Tibial artery (tissue), 4 donors: ENCODE results near the gene PPP1R12C.
A peak's percentile ranks its signal among the peaks of the same experiment; 100 is the strongest.

Experiments
- DNase-seq, 2 donors: peaks; one replicate each; pipeline ENCODE4 v3.0.0-alpha.2; 2019
- H3K27ac ChIP-seq, 2 donors: fragments of 200-600 bp; sonication (generic) in 1 of 2; 1 replicate in 1 of 2; 2 replicates in 1 of 2; pipeline ENCODE4 v1.5.1; 2018 to 2019; ENCODE audit warnings: mild to moderate bottlenecking in 1 of 2
- H3K27me3 ChIP-seq, 2 donors: fragments of 200-600 bp; sonication (generic) in 1 of 2; one replicate each; pipeline versions ENCODE4 v1.5.1 to v1.6.0; 2016 to 2019
- H3K36me3 ChIP-seq, 3 donors: fragments of 200-600 bp; sonication (generic) in 2 of 3; one replicate each; pipeline ENCODE4 v1.5.1; 2016 to 2019; ENCODE audit warnings: mild to moderate bottlenecking in 2 of 3
- H3K4me1 ChIP-seq, 4 donors: fragments of 200-600 bp; sonication (generic) in 2 of 4; 1 replicate in 3 of 4; 2 replicates in 1 of 4; pipeline ENCODE4 v1.5.1; 2016 to 2019
- H3K4me3 ChIP-seq, 2 donors: fragments of 200-600 bp; sonication (generic) in 1 of 2; 1 replicate in 1 of 2; 2 replicates in 1 of 2; pipeline ENCODE4 v1.5.1; 2018 to 2019; ENCODE audit warnings: mild to moderate bottlenecking in 2 of 2
- H3K9me3 ChIP-seq, 3 donors: fragments of 200-600 bp; sonication (generic) in 1 of 3; one replicate each; pipeline ENCODE4 v1.5.1; 2016 to 2019
- CTCF ChIP-seq, 2 experiments: fragments of 200-600 bp in 1 of 2; fragments of 450-650 bp in 1 of 2; IDR thresholded peaks; one replicate each; pipeline ENCODE4 v1.5.1; 2017 to 2019; ENCODE audit warnings: antibody characterized with exemption in 2 of 2, mild to moderate bottlenecking in 1 of 2, moderate library complexity in 1 of 2
- intact Hi-C: fragments of 100-400 bp; cut with DNase I; formaldehyde crosslinking; loops from one replicate; pipeline ENCODE4 v1.15.0; 2023; ENCODE audit warnings: low total_unique reads

Gene PPP1R12C

GRCh38 chr19:55091126-55091910 lies 26.1 kb downstream of the PPP1R12C start:
- Histone ChIP-seq H3K4me1 (peaks cover 0 to 23% (median 20%) of the 10 kb centered on the region in 4 donors), H3K27me3 (peaks cover 0 to 13% of the 10 kb centered on the region in 2 donors), H3K9me3 (no peaks in the 10 kb centered on the region), H3K4me3 (no peak overlapping the region), H3K36me3 (peaks cover 50 to 60% (median 52%) of the 10 kb centered on the region in 3 donors), H3K27ac (no peak overlapping the region)
- no peak for DNase-seq
- intact Hi-C loops: no loop called here
- TF ChIP-seq CTCF (IDR thresholded peaks at IDR 0.05): no peak

- Histone ChIP-seq H3K4me1 (peaks cover 0 to 26% (median 22%) of the 10 kb centered on the region in 4 donors), H3K4me3 (no peak overlapping the region), H3K36me3 (peaks cover 43 to 52% (median 45%) of the 10 kb centered on the region in 3 donors), H3K27me3 (peaks cover 0 to 21% of the 10 kb centered on the region in 2 donors), H3K27ac (no peak overlapping the region), H3K9me3 (no peaks in the 10 kb centered on the region)
- intact Hi-C loops: no loop called here
- no peak for DNase-seq
- no peak for TF ChIP-seq CTCF (IDR thresholded peaks at IDR 0.05)
Measured at GRCh38 chr19:55090564-55090963, 26.9 kb downstream of the PPP1R12C start.

DNA sequence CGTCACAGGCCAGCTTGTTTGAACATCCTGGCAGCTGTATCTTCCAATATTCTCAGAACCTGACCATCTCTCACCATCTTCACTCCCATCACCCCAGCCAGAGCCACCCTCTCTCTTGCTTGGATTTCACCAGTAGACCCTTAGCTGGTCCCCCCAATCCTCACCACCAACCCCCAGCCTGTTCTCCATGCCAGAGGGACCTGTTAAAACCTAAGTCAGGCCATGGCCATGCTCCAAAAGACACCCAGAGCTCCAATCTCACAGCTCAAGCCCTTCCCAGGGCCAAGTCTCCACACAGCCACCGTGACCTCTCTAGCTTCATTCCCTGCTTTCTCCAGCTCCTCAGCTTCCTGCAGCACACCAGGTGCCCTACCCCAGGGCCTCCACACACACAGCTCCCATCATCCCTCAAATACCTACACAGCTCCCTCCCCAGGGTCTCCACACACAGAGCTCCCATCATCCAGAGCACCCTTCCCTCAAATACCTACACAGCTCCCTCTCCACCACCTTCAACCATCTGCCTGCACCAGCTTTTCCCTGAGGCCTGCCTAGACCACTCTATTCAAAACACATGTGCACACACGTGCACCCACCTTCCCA lies 28.0 kb downstream of the PPP1R12C start:
- H3K9me3 ChIP-seq: no peaks in the 10 kb centered on the region
- DNase-seq: no peak
- intact Hi-C loops: no loop called here
- no peak overlapping the region for H3K4me3 ChIP-seq
- H3K27me3 ChIP-seq: peaks cover 0 to 32% of the 10 kb centered on the region in 2 donors
- H3K36me3 ChIP-seq: peaks cover 32 to 41% (median 34%) of the 10 kb centered on the region in 3 donors
- no peak for TF ChIP-seq CTCF (IDR thresholded peaks at IDR 0.05)
- no peak overlapping the region for H3K27ac ChIP-seq
- H3K4me1 ChIP-seq: peaks cover 0 to 26% (median 22%) of the 10 kb centered on the region in 4 donors

DNA sequence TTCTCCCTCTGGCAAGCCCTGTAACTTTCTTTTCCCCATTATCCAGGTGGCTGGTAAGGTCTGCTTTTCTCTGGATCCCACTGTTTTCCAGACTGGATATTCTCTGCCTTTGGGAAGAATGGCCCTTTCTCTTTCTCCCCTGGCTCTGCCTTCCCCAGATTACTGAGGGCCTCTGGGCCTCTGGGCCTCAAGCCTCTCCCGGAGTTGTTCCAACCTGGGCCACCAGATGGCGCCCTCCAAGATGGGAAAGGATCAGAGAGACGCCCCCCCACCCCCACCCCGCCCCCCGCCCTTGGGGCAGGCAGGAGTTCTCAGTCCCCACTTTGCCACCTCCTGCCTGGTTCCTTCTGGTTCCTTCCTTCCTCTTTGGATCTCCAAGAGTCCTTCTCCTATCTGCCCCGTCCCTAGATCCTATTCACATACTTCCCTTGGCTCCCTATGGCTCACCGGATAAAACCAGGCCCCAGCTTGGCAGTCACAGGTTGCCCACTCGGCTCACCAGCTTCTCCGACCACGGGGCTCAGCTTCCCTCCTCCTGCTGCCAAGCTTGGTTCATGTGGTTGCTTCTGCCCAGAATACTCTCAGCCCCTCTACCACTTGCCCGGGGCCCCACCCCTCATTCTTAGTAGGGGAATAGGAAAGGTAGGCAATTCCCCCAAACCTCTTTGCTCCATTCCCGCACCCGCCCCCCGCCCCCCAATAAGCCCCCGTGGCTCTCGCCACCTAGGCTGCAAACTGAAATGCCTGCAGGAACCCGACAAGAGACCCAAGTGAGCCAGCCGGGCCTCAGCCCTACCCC lies 28.7 kb downstream of the PPP1R12C start:
- TF ChIP-seq CTCF (IDR thresholded peaks at IDR 0.05): peak; percentile 32 to 85

DNA sequence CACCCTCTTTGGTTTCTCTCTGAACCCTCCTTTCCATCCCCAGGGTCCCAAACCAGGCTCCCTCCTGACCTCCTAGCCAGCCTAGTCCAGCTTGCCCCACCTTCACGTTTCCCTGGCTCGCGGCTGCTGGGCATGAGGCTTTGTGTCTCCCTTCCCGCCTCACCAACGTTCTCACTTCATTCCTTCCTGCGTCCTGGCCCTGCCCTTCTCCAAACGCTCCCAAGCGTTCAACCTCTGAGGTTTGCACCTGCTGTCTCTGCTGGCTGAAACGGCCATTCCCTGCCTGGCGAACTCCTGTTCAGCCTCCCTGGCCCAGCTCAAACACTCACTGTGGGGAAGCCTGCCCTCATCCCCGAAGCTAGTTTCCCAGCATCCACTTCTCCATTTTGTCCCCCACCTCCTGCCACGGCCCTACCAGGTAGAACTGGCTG lies 29.4 kb downstream of the PPP1R12C start:
- peaks cover 27 to 36% (median 29%) of the 10 kb centered on the region in 3 donors for H3K36me3 ChIP-seq
- no peaks in the 10 kb centered on the region for H3K9me3 ChIP-seq
- DNase-seq: no peak
- no peak for TF ChIP-seq CTCF (IDR thresholded peaks at IDR 0.05)
- no peak overlapping the region for H3K27ac ChIP-seq
- peaks cover 9 to 46% of the 10 kb centered on the region in 2 donors for H3K27me3 ChIP-seq
- peak overlapping the region in 1 of 2 donors; percentile 57 for H3K4me3 ChIP-seq
- peaks cover 0 to 26% (median 22%) of the 10 kb centered on the region in 4 donors for H3K4me1 ChIP-seq
- intact Hi-C loops: no loop called here

More for the DNA sequence above, 28.7 kb downstream of the PPP1R12C start:
- H3K9me3 ChIP-seq: no peaks in the 10 kb centered on the region
- no peak overlapping the region for H3K27ac ChIP-seq
- intact Hi-C loops: no loop called here
- peak in 1 of 2 donors; percentile 68 for DNase-seq
- peaks cover 28 to 37% (median 30%) of the 10 kb centered on the region in 3 donors for H3K36me3 ChIP-seq
- peaks cover 0 to 26% (median 22%) of the 10 kb centered on the region in 4 donors for H3K4me1 ChIP-seq
- H3K4me3 ChIP-seq: no peak overlapping the region
- peaks cover 2 to 39% of the 10 kb centered on the region in 2 donors for H3K27me3 ChIP-seq
